HG02623 (cell line): Measurements from ENCODE around the gene ANKS6.
A peak's percentile ranks its signal among the peaks of the same experiment; 100 is the strongest.

ENCODE experiments used
- ATAC-seq: cut with Tn5 transposase; IDR thresholded peaks from one replicate; pipeline ENCODE4 v1.9.1; 2021; ENCODE audit warnings: moderate library complexity; ENCODE audit not compliant: unreplicated experiment

The ANKS6 gene

DNA sequence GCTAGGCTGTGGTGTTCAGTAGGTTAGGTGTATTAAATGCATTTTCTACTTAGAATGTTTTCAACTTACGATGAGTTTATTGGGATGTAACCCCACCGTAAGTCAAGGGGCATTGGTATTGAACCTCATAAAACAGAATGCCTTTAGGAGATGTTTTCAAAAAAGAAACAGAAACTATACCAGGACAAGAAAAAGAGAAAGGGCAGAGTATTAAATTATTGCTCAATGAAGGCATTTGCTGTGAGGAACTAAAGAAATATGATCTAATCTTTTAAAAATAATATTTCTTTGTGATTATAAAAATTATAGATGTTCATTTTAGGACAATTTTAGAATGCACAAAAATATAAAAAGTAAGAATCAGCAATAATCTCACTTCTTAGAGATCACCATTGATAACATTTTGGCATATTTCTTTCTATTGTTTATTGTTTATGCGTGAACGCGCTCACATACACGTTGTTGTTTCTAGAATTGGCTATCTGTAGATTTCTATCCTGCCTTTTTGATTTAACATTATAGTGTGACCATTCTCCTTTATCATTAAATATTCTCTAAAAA lies 19.1 kb upstream of the ANKS6 start:
- ATAC-seq = no peak

GRCh38 chr9:98811051-98811650 lies 14.8 kb upstream of the ANKS6 start:
- ATAC-seq = no peak

- ATAC-seq = no peak
Observed at GRCh38 chr9:98810102-98810842, 13.9 kb upstream of the ANKS6 start.

DNA sequence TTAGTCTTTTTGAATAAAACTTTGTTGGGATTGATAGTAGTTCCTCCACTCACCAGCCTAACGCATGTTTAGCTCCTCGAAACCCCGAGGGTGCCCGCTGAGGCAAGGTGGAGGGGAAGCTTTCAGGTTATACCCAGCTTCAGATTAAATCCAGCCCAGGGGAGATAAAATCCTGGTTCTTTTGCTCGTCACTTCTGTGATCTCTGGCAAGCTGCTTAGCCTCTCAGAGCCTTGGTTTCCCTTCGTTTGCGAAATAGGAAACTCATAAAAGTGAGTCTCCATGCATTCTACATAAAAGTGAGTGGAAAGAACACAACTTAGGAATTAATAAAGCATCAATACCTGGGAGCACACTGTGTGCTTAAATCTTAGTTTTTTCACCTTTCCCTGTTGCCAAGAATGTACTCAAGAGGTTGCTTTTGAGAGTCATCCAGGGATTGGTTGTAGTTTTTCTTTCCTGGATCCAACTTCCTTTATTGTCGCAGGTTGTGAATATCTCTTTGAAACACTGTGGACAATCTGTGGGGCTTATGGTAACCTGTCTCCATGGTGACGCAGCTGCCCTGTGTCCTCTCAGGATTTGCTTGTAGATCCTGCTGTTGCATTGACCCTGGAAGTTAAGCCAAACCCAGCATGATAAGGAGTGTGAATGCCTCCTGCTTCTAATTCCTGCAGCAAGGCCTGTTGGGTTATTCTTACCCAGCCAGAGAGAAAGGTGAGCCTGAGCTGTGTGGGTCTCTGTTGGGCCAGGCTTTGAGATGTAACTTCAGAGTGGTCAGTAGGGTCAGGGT lies 13.2 kb upstream of the ANKS6 start:
- ATAC-seq = no peak

- no peak for ATAC-seq
Observed at GRCh38 chr9:98808875-98809274, 12.5 kb upstream of the ANKS6 start.

GRCh38 chr9:98808411-98808815 lies 12.1 kb upstream of the ANKS6 start:
- ATAC-seq = no peak

DNA sequence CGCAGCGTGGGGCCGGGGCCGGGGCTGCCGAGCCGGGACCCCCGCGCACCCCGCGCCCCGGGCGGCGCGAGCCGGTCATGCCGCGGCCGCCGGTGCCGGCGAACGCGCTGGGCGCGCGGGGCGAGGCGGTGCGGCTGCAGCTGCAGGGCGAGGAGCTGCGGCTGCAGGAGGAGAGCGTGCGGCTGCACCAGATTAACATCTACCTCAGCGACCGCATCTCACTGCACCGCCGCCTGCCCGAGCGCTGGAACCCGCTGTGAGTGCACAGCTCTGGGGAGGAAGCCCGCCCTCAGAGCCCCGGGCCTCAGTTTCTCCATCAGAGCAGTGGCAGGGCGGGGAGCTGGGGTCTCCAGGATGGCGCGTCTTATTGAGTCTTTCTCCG lies 11.4 kb upstream of the ANKS6 start:
- ATAC-seq = no peak

DNA sequence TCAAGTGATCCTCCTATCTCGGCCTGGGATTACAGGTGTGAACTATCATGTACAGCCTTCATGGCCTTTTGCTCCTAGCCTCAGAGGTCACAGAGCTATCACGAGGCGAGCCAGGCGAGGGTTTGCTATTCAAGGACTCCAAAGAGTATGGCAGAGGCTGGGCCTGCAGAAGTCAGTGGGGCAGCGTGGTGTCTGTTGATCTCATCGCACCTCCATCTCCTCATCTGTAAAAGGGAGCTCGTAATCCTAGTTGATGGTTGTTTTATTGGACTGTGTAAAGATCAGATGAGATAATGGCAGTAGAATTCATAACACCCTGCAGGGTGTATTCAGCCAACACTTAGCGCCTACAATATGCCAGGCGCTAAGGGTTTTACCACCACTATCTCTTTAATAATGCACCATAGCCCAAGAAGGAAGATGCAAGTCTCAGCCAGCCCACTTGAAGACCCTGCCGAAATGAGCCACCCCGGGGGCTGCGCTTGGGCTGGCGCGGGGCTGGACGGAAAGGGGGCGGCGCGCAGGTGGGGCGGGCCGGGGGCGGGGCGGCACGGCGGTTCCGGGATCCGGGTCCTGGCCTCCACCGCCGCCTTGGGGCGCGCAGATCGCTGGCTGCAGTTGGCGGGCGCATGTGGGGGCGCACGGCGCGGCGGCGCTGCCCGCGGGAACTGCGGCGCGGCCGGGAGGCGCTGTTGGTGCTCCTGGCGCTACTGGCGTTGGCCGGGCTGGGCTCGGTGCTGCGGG lies 10.9 kb upstream of the ANKS6 start, which contains the start of gene GALNT12:
TSS of gene GALNT12 (plus strand) at position 601 of the 744 bp plus-strand sequence. CDS start at position 630, 29 bp downstream.
- no peak for ATAC-seq

DNA sequence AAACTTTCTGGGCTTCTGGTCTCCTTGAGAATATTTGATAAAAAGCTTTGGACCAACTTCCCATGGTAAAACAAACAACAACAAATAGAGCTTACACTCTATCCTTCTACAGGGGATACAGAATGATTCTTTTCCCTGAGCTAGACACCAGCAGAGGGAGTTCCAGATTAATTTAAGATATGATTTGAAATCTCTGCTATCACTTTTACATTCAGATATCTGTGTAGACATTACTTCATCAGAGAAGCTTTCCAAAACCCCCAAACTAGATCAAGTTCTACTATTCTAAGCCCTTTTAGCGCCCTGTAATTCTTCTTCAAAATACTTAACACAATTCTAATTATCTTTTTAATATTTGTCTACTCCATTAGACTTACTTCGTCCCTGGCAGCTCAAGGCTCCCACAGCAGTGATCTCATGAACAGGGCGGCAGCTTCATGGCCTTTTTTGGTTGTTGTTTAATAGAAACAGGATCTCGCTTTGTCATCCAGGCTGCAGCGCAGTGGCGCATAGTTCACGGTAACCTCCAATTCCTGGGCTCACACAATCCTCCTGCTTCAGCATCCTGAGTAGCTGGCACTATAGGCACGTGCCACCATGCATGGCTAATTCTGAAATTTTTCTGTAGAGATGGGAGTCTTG lies 10.2 kb upstream of the ANKS6 start:
- ATAC-seq = no peak

DNA sequence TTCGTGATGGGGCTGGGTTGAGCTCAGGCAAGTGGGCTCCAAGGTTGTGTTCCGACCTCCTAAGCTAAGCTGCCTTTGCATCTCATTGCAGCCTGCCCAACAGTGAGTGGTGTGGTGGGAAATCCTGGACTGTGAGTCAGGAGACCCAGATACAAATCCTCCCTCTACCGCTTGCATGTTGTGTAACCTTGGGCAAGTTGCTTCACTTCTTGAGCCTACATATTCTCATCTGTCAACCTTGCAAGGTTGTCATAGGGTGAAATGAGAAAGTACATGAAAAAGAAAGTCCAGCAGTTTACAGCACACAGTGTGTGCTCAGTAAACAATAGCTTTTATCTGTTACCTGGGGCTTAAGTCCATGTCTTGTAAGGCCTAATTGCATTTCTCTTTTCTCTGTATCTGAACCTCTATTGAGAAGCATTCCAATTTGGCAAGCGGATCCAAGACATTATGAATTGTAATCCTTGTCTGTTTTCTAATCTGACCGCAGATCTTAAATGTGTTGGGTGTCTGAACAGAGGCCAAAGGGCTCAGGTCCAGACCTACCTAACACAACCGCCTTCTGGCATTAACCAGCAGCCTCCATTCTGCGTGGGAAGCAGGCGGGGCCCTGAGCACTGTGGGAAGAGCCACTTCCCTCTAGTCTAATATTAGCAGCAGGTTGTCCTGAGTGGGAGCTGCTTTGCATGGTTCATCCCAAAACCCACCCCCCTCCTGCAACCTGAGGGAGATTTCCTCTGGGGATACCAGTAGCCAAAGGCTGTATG lies 9.3 kb upstream of the ANKS6 start:
- no peak for ATAC-seq

DNA sequence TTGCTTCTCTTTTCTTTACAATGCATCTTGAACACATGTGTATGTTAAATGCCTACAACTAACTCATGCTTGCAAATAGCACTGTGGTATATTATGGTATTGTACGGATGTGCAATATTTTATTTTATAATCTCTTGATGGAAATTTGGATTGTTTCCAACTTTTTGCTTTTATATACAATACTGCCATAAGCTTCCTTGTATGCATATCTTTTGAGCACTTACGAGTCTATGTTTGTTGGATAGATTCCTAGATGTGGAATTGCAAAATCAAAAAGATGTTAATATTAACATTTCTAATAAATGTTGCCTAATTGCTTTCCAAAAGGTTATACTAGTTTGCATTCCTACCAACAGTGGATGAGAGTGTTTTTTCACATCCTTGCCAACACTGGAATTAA lies 7.7 kb upstream of the ANKS6 start:
- no peak for ATAC-seq

- ATAC-seq = no peak
Observed at GRCh38 chr9:98801969-98802371, 5.6 kb upstream of the ANKS6 start.

DNA sequence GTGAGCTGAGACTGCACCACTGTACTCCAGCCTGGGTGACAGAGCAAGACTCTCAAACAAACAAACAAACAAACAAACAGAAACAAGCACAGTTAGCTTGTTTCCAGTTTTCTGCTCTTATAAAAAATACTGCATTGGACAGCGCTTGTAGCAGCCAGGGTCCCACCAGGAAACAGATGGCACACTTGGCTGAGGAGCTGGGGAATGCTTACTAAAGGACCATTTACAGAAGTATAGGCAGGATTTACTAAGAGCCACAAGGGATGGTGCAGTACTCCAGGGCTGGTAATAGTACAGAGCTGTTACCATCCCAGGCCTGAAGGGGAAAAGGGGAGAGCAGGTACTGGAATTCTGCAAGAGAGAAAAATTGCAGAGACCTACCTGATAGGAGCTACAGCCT lies 5.2 kb upstream of the ANKS6 start:
- ATAC-seq = no peak

GRCh38 chr9:98798254-98798653 lies 1.9 kb upstream of the ANKS6 start:
- ATAC-seq = no peak

DNA sequence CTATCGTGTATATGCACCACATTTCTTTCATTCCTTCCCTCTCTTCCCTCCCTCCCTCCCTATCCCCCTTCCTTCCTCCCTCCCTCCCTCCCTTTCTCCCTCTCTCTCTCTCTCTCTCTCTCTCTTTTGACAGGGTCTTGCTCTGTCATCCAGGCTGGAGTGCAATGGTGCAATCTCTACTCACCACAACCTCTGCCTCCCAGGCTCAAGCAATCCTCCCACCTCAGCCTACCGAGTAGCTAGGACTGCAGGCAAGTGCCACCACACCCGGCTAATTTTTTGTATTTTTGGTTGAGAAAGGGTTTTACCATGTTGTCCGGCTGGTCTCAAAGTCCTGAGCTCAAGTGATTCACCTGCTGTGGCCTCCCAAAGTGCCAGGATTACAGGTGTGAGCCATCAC lies 1.1 kb upstream of the ANKS6 start:
- no peak for ATAC-seq

GRCh38 chr9:98795970-98796363 lies 388 bp downstream of the ANKS6 start:
- ATAC-seq = peak; percentile 22

- no peak for ATAC-seq
Observed at GRCh38 chr9:98795295-98795955, 930 bp downstream of the ANKS6 start.

- ATAC-seq = no peak
Observed at GRCh38 chr9:98794802-98795201, 1.6 kb downstream of the ANKS6 start.

- no peak for ATAC-seq
Observed at GRCh38 chr9:98793031-98793430, 3.3 kb downstream of the ANKS6 start.
